TTC549 (cell line): ENCODE results near the gene LY9.
A peak's percentile ranks its signal among the peaks of the same experiment; 100 is the strongest.
"Not testable (repeated sequence)": the region's sequence is repeated elsewhere in the genome, so short reads cannot be mapped to it uniquely, and the experiment has no call there.

Source experiments
- FAIRE-seq: peaks from 2 replicates; lab custom pipeline; 2012; peaks lifted over from hg19 to GRCh38; lab: Jason Lieb, UNC

LY9 gene

DNA sequence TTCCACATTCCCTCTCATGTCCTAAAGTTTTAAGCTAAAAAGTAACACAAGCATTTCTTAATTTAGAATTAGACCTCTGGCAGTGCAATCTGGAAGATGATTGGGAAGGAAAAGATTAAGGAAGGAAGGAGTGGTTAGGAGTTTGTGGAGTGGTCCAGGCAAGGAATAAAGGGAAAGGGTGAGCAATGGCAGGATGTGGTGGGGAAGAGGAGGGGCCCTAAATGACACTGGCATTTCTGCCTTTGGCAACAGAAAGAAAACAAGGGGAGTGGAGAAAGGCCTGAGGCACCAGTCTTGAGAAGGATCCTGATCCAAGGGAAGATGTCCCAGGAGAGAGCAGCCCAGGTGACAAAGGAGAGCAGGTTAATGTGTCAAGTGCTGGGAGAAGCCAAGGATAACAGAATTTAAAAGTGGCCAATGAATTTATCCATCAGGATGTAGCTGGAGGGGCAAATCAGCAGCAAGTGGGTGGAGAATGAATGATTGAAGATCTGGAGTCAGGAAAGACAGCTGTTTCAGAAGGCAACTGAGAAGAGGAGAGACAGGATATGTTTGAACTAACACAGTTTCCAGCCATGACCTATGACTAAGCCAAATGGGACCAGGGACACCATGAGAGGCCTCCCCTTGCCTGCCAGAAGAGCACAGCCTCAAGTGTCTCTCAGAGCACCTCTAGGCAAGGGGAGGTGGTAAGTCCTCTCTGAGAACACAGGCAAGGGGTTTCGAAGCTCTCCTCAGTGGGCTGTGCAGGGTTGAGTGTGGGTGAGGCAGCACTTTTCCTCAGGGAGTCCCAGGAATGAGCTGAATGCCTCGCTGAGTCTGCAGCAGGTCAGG is 20.9 kb upstream of the LY9 start:
- FAIRE-seq: no peak

DNA sequence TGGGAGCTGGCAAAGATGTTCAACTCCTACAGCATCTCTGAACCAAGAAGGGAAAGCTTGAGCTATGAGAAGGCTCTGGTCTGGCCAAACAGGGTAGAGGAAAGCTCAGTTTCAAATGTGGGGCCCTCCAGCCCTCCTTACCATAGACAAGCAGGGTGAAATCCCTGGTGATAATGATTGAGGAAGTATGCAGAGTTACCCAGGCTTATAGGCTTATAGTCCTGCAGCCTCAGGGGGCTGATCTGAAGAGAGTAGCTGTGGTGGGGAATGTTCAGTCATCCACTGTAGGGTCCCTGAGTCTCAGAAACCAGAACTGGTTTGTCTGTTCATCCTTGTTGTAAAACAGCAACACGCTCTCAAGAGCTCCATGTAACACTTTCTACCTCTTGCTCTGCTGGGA is 19.8 kb upstream of the LY9 start:
- no peak for FAIRE-seq

DNA sequence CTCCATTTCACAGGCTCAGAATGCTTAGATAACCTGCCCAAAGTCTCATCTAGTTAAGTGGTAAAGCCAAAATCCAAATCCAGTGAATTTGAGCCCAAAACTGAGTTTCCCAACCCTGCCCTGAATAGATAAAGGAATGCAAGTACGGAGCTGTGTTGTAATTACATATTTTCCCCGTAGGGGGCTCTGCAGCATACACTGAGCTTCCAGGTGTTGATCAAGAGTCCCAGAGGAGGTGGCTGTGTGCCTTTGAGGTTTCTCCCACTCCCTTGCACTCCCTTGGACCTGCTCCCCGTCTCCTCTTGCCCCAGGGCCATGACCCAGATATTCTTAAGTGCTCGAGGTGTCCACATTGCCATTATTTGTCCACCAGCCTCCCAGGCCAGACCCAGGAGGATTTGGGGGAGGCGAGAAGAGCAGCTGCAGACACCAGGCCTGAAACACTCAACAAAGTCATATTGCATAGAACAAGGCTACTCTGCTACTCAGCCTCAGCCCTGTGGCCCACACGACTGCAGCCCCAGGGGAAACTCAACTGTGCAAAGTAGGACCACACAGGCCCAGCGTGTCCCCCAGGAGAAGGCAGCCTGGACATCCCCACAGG is 18.4 kb upstream of the LY9 start:
- FAIRE-seq: no peak

- FAIRE-seq: no peak
These were observed 17.0 kb upstream of the LY9 start for GRCh38 chr1:160778976-160779375.

- no peak for FAIRE-seq
These were observed 16.2 kb upstream of the LY9 start for GRCh38 chr1:160779626-160780397.

DNA sequence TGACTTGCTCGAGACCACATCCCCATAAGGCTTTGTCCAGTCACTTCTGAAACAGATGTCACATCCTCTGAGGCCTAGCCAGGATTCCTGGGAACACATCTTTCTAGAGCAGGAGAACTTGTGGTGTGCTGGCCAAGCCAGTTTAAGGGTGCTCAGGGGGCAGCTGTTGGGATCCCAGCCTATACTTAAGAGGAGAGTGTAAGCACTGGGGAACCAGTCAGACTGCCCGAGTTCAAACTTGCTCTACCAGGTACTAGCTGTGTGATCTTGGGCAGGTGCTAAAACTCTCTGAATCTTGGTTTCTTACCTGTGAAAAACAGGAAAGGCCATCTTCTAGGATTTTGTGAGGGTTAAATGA is 15.6 kb upstream of the LY9 start:
- no peak for FAIRE-seq

DNA sequence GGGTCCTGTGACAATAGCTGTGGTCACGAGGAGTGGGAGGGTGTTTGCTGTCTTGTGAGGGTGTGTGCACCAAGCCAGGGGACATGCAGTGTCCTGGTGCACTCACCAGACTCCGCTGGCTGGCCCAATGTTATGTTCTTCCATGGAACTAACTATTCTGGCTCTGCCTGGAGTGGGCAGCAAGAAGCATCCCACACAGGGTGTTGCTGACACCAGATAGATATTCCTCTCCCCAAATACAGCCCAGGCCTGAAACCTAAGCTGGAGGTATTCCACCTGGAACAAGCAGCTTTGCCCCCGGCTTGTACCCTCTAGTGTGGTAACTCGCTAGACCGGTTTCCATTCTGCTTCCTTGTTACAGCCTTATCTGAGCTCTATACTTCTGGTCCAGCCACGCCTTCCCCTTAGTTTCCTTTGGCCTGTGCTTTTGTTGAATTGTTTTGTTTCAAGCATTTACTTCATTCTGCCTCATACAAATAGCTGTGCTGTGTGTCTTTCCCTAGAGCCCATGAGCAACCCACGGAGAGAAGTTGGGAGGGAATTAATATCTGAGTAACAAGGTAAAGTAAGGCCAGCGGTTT is 14.7 kb upstream of the LY9 start:
- FAIRE-seq: no peak

GRCh38 chr1:160781914-160782689 is 13.9 kb upstream of the LY9 start:
- no peak for FAIRE-seq

GRCh38 chr1:160782988-160783765 is 12.8 kb upstream of the LY9 start:
- not testable (repeated sequence) for FAIRE-seq

DNA sequence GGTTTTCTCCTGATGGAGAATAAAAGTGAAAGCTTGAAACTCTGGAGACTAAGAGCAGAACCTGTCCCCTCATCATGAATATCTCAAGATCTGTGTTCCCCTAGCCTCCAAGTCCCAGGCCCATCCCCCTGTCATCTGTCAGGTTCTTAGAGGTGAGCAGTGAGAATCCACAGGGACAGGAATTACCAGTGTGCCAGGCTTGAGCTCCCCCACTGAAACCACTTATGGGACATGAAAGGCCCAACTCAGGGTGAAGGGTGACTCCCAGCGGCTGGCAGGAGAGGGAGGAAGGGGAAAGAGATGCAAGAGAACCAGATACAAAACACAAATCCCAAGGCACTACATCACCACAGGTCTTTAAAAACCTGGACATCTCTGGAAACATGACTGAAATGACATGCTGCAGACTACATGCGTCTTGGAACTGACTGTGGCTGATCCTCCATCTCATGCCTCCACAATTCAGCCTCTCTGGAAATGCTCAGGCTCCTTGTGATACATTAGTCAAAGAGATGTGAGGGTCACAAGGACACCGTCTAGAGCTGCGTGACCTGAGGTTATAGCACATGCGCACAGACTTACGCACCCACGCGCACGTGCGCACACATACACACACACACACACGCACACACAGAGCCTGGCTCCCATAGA is 6.8 kb upstream of the LY9 start:
- FAIRE-seq: no peak

GRCh38 chr1:160789702-160790611 is 6.0 kb upstream of the LY9 start:
- no peak for FAIRE-seq

- FAIRE-seq: no peak
These were observed 1.6 kb upstream of the LY9 start for GRCh38 chr1:160794376-160794775.

DNA sequence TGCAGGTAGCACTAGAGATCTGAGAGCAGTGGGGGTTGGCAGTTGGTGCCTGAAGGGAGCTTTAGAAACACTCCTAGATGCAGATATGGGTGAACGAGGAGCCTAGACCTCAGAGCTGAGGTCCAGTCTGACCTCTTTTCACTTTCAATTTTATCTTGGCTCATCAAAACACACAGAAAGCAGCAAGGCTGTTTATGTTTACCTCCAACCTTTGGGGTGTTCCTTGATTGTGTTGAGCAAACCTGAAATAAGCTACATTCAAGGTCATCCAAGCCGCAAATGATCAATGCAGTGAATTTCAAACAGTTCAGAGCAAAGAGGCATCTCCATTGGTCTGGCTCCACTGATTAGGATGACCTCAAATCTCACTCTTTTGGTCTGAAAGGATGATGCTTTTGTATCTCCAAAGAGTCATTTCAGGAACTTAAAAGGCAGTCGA is 1.3 kb downstream of the LY9 start:
- FAIRE-seq: no peak

DNA sequence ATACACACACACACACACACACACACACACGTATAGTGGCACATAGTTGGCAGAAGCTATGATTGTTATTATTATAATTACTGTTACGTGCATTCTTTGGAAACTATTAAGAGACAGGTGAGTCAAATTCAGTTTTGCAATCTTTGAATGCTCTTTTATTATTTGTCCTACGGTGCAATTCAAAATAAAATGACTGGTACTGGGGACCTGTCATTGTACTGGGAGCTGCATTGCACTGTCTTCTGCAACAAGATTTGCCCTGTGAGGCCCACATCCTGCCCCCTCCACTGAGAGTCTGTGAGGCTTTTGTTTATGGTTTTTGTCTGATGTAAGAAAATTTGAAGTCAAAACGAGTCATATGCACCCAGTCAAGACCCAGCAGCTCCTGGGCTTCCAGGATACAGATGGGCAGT is 1.9 kb downstream of the LY9 start:
- FAIRE-seq: no peak

DNA sequence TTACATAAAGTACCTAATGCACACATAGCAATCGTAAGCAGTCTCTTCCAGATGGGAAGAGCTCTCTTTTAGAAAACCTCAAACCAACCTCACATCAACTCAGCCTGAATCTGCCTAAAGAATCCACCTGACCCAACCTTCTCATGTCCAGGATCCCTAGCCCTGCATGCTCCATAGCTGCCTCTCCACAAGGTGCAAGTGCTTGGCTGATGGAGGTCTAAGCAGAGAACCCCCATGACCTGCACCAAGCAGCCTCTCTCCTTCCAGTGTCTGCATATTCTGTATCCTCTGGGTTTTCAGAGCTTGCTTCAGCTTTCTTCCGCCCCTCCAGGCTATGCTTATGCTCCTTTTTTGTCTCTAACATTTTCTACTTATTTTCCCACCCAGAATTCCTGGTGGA is 2.5 kb downstream of the LY9 start:
- FAIRE-seq: no peak

- FAIRE-seq: no peak
These were observed 3.7 kb downstream of the LY9 start for GRCh38 chr1:160799641-160800040.

DNA sequence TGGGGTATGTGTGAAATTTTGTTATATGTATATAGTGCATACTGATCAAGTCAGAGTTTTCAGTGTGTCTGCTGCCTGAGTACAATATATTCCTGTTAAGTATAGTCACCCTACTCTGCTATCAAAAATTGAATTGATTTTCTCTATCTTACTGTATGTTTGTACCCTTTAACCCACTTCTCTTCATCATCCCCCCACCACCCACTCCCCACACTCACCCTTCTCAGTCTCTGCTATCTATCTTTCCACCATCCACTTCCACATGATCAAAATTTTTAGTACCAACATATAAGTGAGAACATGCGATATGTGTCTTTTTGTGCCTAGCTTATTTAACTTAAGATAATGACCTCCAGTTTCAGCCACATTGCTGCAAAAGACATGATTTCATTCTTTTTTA is 4.2 kb downstream of the LY9 start:
- no peak for FAIRE-seq

DNA sequence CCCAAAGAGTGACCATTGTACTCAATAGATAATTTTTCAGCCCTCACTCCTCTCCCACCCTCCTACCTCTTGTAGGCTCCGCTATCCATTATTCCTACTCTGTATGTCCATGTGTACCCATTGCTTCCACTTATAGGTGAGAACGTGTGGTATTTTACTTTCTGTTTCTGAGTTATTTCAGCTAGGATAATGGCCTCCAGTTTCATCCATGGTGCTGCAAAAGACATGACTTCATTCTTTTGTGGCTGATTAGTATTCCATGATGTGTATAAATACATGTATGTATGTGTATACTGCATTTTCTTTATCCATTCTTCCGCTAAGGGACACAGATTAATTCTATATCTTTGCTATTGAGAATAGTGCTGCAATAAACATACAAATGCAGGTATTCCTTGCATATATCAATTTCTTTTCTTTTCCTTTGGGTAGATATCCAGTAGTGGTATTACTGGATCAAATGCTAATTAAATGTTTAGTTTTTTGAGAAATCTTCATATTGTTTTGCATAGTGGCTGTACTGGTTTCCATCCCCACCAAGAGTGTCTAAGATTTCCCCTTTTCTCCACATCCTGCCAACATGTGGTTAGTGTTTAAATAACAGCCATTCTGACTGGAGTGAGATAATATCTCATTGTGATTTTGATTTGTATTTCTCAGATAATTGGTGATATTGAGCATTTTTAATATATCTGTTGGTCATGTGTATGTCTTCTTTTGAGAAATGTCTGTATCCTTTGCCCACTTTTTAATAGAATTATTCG is 4.9 kb downstream of the LY9 start:
- peak; percentile 15 for FAIRE-seq
